Measurements from ENCODE around the gene NAV2.
A peak's percentile ranks its signal among the peaks of the same experiment; 100 is the strongest.
"Not testable (repeated sequence)": the region's sequence is repeated elsewhere in the genome, so short reads cannot be mapped to it uniquely, and the experiment has no call there.

Gene NAV2

GRCh38 chr11:19934828-19935259 is 222.2 kb downstream of the NAV2 start:
- DNase-seq: no peak

DNA sequence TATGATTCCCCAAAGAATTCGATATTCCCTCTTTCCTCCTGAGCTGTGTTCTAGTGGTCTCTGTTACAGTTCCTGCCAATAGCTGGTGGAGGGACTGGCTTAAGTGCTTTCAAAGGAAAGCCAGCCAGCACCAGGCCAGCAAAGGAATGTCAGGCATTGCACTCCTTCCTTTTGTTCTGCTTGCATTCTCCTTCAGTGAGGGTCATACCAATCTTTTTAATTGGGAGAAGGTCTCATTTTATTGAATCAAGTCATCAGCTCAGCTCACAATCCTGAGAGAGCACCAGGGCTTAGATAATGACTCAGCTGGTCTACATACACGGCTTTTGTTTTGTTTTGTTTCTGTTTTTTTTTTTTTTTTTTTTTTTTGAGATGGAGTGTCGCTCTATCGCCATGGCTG is 222.9 kb downstream of the NAV2 start:
- no peak for DNase-seq

DNA sequence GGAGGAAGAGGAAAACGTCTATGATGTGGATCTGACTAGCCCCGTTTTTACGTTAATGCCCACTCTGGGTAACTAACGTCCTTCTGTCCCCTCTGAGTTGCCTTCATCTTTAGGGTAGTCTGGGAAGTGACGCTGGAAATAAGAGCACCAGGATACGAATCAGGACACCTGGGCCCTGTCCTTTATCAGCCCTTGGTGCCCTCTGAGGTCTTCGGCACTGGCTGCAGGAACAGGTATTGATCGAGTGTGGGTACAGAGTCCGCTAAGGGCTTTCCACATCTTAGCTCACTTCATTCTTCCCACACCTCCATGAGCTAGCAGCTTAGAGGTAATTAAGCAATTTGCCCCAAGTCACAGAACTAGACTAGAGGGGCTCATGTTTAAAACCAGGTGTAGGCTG is 223.8 kb downstream of the NAV2 start:
- DNase-seq: no peak

DNA sequence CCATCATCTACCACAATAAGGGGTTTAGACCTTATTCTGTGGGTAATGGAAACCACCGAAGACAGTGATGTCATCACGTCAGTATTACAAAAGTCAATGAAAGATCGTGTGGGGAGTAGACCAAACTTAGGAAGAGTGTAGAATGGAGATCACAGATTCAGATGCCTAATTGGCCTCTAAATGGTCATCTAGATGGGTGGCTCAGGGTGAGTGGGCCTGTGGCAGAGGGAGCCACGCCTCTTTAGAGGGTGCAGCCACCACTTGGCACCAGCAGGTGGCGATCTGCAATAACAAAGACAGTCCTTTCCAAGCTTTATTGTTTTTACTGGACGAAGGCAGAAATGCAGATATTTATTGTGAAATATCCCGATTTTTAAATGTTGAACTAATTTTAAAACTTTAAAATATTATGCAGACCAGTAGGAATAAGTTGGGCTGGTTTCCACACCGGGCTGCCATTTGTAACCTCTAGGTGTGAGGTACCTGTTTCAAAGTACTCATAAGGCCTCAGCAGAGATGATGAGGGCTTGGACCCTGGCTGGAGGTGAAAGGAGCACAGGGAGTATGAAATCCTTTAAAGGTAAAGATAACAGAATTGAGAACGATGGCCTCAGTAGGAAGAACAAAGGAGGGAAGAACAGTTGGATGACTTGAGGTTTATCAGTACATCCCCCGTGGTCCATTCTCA is 225.7 kb downstream of the NAV2 start:
- DNase-seq: no peak

- DNase-seq: no peak
These were observed 226.2 kb downstream of the NAV2 start for GRCh38 chr11:19938866-19939265.

- DNase-seq: no peak
These were observed 226.8 kb downstream of the NAV2 start for GRCh38 chr11:19939415-19939929.

GRCh38 chr11:19940831-19941230 is 228.2 kb downstream of the NAV2 start:
- DNase-seq: no peak

GRCh38 chr11:19946681-19947080 is 234.0 kb downstream of the NAV2 start:
- no peak for DNase-seq

DNA sequence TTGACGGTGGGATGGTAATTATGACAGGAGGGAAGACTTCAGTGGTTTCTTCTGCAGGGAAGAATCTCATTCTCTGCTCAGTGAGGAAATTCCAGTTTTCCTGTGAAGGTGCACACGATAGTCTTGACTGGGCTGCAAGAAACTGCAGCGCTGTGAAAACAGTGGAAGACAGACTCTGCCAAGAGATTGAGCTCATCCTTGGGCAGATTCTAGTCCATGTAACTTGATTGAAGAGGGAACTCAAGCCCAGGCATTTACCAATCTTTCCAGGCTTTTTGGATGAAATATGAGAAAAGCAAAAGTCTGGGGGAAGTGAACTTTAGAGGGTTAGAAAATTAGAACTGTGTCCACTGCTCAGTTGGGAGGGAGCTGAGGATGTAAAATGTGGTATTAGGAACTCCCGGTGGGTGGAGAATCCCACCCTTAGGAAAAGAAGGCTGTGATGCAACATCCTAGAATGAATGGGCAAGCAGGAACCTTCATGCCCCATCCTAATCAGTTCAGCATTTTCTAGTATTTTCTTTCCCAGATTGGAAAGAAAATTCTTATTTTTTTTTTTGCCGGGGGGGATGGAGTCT is 235.0 kb downstream of the NAV2 start:
- DNase-seq: no peak

- no peak for DNase-seq
These were observed 237.0 kb downstream of the NAV2 start for GRCh38 chr11:19949606-19950005.

DNA sequence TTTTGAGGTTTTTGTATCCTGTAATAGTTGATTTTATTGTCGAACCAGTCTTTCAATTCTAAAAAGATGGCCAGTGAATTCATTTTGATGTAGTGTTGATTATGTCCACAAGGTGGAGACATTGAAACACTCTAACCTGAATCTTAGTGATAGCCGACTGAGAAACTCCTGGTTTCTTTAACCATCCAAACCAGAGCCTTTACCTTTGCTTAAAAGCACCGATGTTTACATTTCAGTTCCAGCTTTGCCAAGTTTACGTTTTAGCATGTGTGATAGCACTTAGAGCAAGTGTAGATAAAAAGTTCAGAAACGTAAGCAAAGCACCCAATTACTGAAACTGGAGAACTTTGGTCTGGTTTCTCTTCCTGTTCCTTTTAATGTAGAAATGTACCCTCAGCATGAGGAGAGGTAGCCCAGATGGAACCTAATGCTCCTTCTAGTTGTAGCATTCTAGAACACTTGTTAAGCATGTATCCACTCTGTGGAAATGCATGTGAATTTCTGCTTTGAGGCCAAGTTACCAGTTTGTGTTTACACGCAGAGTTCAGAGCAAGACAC is 239.0 kb downstream of the NAV2 start:
- peak; percentile 38 for DNase-seq

DNA sequence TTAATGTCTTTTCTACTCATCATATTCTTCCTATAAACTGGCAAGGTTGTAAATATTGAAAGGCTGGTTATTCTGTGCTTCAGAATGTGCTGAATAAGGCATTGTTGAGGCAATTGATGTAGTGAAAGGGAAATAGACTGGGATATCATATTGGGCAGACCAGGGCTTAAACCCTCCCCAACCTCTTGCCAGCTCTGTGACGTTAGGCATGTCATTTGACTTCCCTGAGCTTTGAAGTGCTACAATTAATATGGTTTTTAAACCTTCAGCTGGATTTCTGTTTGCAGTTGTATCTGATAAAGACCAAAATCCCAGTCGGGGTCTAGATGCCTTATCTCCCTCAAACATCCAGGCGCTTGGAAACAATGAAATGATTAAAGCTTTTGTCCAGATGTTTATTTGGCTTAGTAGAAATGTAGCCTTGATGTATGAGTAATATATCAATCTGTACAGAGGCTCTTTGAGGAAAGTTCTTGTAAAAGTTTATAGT is 239.5 kb downstream of the NAV2 start:
- no peak for DNase-seq

DNA sequence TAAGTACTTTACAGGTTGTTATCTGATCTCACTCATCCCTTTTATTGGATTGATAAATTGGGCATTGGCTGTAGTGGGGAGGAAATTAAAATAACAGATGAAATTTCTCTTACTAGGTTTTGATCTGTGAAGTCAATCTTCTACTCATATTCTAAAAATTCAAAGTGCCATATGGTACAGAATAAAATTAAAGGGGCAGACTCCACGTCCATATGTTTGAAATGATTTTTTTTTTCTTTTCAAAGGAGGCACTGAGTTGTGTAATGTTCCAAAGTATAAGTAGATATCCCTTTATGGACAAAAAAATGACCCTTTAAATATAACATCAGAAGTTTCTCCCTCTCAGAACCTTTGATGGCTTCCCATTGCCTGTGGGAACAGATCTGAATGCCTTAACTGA is 240.3 kb downstream of the NAV2 start:
- DNase-seq: no peak

DNA sequence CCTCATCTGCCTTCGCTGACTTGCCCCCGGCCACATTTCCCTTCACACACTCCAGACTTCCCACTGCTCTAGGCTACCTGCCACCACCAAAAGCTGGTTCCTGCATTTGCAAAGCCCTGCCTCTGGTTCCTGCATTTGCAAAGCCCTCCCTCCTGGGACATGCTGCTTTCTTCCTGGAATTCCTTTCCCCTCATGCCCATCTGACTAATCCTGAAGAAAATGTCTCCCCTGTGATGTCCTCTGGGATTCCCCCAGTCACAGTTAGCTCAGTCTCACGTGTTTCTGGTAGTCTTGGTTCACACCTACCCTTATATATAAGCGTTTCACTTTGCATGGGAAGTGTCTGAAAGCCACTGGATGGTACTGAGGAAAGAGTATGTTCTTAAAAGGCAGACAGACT is 240.7 kb downstream of the NAV2 start:
- no peak for DNase-seq

DNA sequence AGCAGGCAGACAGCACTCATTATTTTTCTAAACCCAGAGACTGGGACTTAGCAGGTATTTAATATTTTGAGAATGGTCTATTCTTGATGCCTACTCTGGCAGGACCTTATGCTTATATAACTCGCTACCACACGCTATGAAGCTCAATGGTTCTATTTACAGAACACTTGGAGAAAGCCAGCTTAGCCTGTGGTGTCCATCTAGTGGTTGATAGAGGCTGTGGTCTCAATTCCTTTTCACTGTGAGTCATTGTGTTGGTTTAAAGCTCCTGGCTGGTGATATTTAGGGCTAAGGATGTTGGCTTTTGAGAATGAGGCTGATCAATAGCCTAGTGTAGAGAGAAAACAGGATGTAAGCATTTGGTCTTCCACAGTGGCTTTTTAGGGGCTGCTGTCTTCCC is 241.3 kb downstream of the NAV2 start:
- no peak for DNase-seq

GRCh38 chr11:19954899-19955298 is 242.3 kb downstream of the NAV2 start:
- DNase-seq: no peak

DNA sequence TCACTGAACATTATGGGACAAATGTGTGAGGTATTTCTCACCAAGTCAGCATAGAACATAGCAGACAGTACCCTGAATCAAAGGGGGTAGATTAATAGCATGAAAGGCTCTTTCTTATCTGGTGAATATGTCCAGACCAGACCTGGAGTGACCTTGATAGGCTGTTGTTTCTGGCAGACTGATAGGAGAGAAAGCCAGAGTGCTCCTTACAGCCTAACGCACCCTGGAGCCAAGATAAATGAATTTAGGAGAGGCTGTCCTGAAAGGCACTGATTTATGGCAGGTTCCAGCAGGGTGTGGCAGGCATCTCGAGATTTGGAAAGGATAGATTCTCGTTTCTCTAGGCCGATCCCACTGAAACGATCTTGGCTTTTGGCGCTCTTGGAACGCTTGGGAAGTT is 243.0 kb downstream of the NAV2 start:
- DNase-seq: no peak

- no peak for DNase-seq
These were observed 243.6 kb downstream of the NAV2 start for GRCh38 chr11:19956228-19956627.

GRCh38 chr11:19957294-19957943 is 244.8 kb downstream of the NAV2 start:
- DNase-seq: no peak

DNA sequence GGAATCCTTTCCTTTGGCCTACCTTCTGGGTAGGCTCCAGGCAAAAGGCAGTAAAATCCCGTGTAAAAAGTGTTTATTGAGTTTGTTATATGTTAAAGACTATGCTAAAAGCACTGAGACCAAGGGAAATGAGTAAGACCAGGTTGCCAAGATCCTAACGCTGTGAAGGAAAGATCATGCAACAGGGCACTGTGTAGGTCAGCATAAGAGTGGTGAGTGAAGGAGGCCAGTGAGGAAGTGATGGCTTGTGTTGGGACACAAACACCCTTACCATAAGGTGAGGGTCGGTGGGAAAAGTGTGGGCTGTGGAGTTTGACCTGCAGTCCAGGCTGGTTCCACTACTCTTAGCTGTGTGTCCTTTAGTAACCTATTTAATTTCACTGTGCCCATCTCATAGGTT is 245.6 kb downstream of the NAV2 start:
- DNase-seq: no peak

GRCh38 chr11:19959210-19959609 is 246.6 kb downstream of the NAV2 start:
- no peak for DNase-seq

GRCh38 chr11:19959648-19960059 is 247.0 kb downstream of the NAV2 start:
- DNase-seq: no peak

- not testable (repeated sequence) for DNase-seq
These were observed 247.8 kb downstream of the NAV2 start for GRCh38 chr11:19960410-19960809.

DNA sequence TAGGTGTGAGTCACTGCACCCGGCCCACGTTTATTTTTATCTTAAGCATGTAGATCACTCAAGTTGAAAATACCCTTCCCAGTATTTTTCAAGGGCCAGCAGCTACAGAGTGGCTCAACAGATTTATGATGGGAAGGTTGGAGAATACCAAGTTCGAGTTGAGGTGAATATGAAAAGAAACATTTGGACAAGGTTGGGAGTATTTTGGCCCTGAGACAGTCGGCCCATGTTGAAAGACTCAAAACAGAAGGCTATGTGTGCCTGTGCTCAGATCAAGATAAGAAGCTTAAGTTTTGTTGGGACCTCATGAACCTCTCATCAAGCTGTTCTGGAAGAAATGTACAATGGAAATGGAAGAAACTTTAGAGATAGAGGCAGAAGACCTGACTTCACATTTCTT is 248.6 kb downstream of the NAV2 start:
- no peak for DNase-seq

Data from NCI-H1417 treated with DMSO at 0.1 percent for 48 hours (cell line).